HEK293T (cell line): Measurements from ENCODE around the gene RIT1.

Source experiments
- ARNT ChIP-seq: fragments of 450-650 bp; IDR thresholded peaks from 2 replicates; pipeline ENCODE4 v1.6.1; 2017; ENCODE audit warnings: mild to moderate bottlenecking
- BHLHE40 ChIP-seq: fragments of 450-650 bp; IDR thresholded peaks from 2 replicates; pipeline ENCODE4 v1.6.1; 2016; ENCODE audit warnings: mild to moderate bottlenecking, moderate library complexity, borderline replicate concordance
- FOXA1 ChIP-seq: fragments of 450-650 bp; IDR thresholded peaks from 2 replicates; pipeline ENCODE4 v1.6.1; 2016; ENCODE audit warnings: mild to moderate bottlenecking
- FOXK2 ChIP-seq: fragments of 450-650 bp; IDR thresholded peaks from 2 replicates; pipeline ENCODE4 v1.6.1; 2016; ENCODE audit warnings: mild to moderate bottlenecking
- FOXM1 ChIP-seq: fragments of 450-650 bp; IDR thresholded peaks from 2 replicates; pipeline ENCODE4 v1.6.1; 2017; ENCODE audit warnings: mild to moderate bottlenecking, borderline replicate concordance
- HDGF ChIP-seq: fragments of 450-650 bp; IDR thresholded peaks from 2 replicates; pipeline ENCODE4 v1.6.1; 2017; ENCODE audit warnings: antibody characterized with exemption, borderline replicate concordance
- LEF1 ChIP-seq: fragments of 450-650 bp; IDR thresholded peaks from 2 replicates; pipeline ENCODE4 v1.6.1; 2017; ENCODE audit warnings: mild to moderate bottlenecking, borderline replicate concordance
- NFRKB ChIP-seq: fragments of 450-650 bp; IDR thresholded peaks from 2 replicates; pipeline ENCODE4 v1.6.1; 2016; ENCODE audit warnings: mild to moderate bottlenecking, moderate library complexity
- PKNOX1 ChIP-seq: fragments of 450-650 bp; IDR thresholded peaks from 2 replicates; pipeline ENCODE4 v1.6.1; 2016
- SP1 ChIP-seq: fragments of 450-650 bp; IDR thresholded peaks from 2 replicates; pipeline ENCODE4 v1.6.1; 2017
- SUZ12 ChIP-seq: fragments of 450-650 bp; IDR thresholded peaks from 2 replicates; pipeline ENCODE4 v1.6.1; 2016; ENCODE audit warnings: mild to moderate bottlenecking
- TARDBP ChIP-seq: fragments of 450-650 bp; IDR thresholded peaks from 2 replicates; pipeline ENCODE4 v1.6.1; 2016
- ZNF384 ChIP-seq: fragments of 450-650 bp; IDR thresholded peaks from 2 replicates; pipeline ENCODE4 v1.6.1; 2016

GRCh38 chr1:155952505-155952890 lies 41.3 kb upstream of the RIT1 start:
- TF ChIP-seq SP1: no peak
- TF ChIP-seq LEF1: no peak
- no peak for TF ChIP-seq FOXK2
- TF ChIP-seq PKNOX1: no peak
- TF ChIP-seq NFRKB: no peak
- no peak for TF ChIP-seq FOXA1
- TF ChIP-seq TARDBP: no peak
- TF ChIP-seq ZNF384: no peak
- TF ChIP-seq SUZ12: no peak
- no peak for TF ChIP-seq FOXM1
- TF ChIP-seq HDGF: no peak
- TF ChIP-seq ARNT: no peak
- TF ChIP-seq BHLHE40: no peak
